ENCODE data around the gene TMEM242.

GRCh38 chr6:157322792-157323254 is 496 bp downstream of the TMEM242 start:
- TF ChIP-seq CTCF (IDR thresholded peaks at IDR 0.05 in 4 of 5, conservative IDR thresholded peaks at IDR 0.05 in 1 of 5): no peak
- no peak for TF ChIP-seq POLR2A (IDR thresholded peaks at IDR 0.05)
